OCI-LY1 (cell line): ENCODE results near the gene RNF11.
A peak's percentile ranks its signal among the peaks of the same experiment; 100 is the strongest.

Experiments
- H2AFZ ChIP-seq: fragments of 200-600 bp; sonication (generic), shearing (Covaris generic); 2 replicates; pipeline ENCODE4 v1.6.0; 2014; ENCODE audit warnings: antibody characterized with exemption, mild to moderate bottlenecking, low read length
- H3F3A ChIP-seq: fragments of 200-600 bp; sonication (generic), shearing (Covaris generic); 2 replicates; pipeline ENCODE4 v1.6.0; 2014; ENCODE audit warnings: mild to moderate bottlenecking, antibody characterized with exemption, low read length, moderate library complexity; ENCODE audit not compliant: insufficient read depth
- H3K27ac ChIP-seq: fragments of 200-600 bp; sonication (generic); 2 replicates; pipeline ENCODE4 v1.5.1; 2014; ENCODE audit warnings: low read length, mixed run types, mild to moderate bottlenecking, low read depth; ENCODE audit not compliant: poor library complexity, severe bottlenecking
- H3K27me3 ChIP-seq: fragments of 200-600 bp; sonication (generic); 2 replicates; pipeline ENCODE4 v1.6.0; 2014; ENCODE audit warnings: antibody characterized with exemption, mild to moderate bottlenecking, low read length, moderate library complexity; ENCODE audit not compliant: insufficient read depth
- H3K36me3 ChIP-seq: fragments of 200-600 bp; sonication (generic); 2 replicates; pipeline ENCODE4 v1.6.1; 2014; ENCODE audit warnings: mild to moderate bottlenecking, antibody characterized with exemption, low read length, moderate library complexity, mixed read lengths; ENCODE audit not compliant: insufficient read depth
- H3K4me1 ChIP-seq: fragments of 200-600 bp; sonication (generic); 2 replicates; pipeline ENCODE4 v1.5.1; 2014; ENCODE audit warnings: mild to moderate bottlenecking, low read length, moderate library complexity; ENCODE audit not compliant: insufficient read depth, severe bottlenecking
- H3K4me2 ChIP-seq: fragments of 200-600 bp; sonication (generic), shearing (Covaris generic); 2 replicates; pipeline ENCODE4 v1.6.1; 2014; ENCODE audit warnings: low read length
- H3K4me3 ChIP-seq: fragments of 200-600 bp; sonication (generic); 2 replicates; pipeline ENCODE4 v1.5.1; 2014; ENCODE audit warnings: low read length, low read depth, mild to moderate bottlenecking, mixed read lengths; ENCODE audit not compliant: poor library complexity, severe bottlenecking
- H3K79me2 ChIP-seq: fragments of 200-600 bp; shearing (Covaris generic); 2 replicates; pipeline ENCODE4 v1.6.1; 2016; ENCODE audit warnings: mixed run types, low read length, mixed read lengths; ENCODE audit not compliant: insufficient read depth
- H3K9ac ChIP-seq: fragments of 200-600 bp; sonication (generic), shearing (Covaris generic); 2 replicates; pipeline ENCODE4 v1.6.1; 2014; ENCODE audit warnings: mild to moderate bottlenecking, low read length, mixed read lengths
- H3K9me2 ChIP-seq: fragments of 200-600 bp; sonication (generic), shearing (Covaris generic); 2 replicates; pipeline ENCODE4 v1.6.1; 2014; ENCODE audit warnings: low read depth, mild to moderate bottlenecking, low read length, mixed read lengths
- H3K9me3 ChIP-seq: fragments of 200-600 bp; shearing (Covaris generic); 2 replicates; pipeline ENCODE4 v1.6.1; 2014; ENCODE audit warnings: low read length, mixed read lengths
- H4K20me1 ChIP-seq: fragments of 200-600 bp; sonication (generic), shearing (Covaris generic); 2 replicates; pipeline ENCODE4 v1.6.0; 2016; ENCODE audit warnings: mild to moderate bottlenecking, low read length; ENCODE audit not compliant: insufficient read depth
- EZH2 ChIP-seq: fragments of 200-600 bp; sonication (generic), shearing (Covaris generic); IDR thresholded peaks from 2 replicates; pipeline ENCODE4 v1.8.0; 2017; ENCODE audit warnings: borderline replicate concordance, mixed run types, mild to moderate bottlenecking, antibody characterized with exemption, low read length, moderate library complexity, mixed read lengths
- TF ChIP-seq, protein P1 (sequence below): fragments of 200-600 bp; sonication (generic), shearing (Covaris generic); IDR thresholded peaks from 2 replicates; pipeline ENCODE4 v1.5.1; 2017; ENCODE audit warnings: mild to moderate bottlenecking, antibody characterized with exemption, low read length, moderate library complexity, mixed read lengths

The RNF11 gene

DNA sequence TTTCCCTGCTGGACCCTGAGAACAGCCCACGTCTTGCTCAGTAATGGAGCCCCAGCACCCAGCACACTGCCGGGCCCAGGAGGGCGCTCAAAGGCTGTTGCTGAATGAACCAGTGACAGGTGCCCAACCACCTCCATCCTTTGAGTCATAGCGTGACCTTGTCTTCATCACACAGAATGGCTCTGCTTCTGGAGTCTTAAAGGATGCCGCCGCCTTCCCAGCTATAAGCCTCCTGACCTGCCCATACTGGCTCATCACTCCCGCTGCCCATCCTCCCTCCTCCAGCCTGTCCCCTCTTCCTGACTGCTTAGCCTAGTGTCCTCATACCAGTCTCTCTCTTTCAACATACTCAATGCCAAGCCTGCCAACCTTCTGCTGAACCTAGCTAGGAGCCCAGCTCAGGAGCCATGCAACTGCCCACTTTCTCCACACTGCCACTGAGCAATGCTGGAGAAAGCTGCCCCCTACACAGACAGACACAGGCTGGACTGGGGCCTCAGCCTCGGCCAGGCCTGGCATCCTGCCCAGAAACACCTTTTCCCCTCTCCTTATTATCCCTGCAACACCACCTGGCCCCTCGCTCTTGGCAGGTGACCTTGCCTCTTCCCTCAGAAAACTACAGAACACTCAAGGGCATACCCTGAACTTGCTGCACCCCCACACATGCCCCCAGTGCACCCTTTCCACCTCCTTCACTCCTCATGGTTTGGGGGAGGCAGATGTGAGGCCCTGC is 80.2 kb downstream of the RNF11 start:
- Histone ChIP-seq H3K79me2 (no peaks in the 10 kb centered on the region), H2AFZ (no peak overlapping the region), H3K36me3 (no peaks in the 10 kb centered on the region), H3K27me3 (no peaks in the 10 kb centered on the region), H3K9me2 (no peaks in the 10 kb centered on the region), H3K9me3 (no peaks in the 10 kb centered on the region), H3F3A (no peaks in the 10 kb centered on the region), H3K9ac (no peak overlapping the region), H3K4me3 (no peak overlapping the region), H3K4me1 (no peaks in the 10 kb centered on the region), H3K27ac (no peak overlapping the region), H4K20me1 (no peaks in the 10 kb centered on the region), H3K4me2 (no peak overlapping the region)
- TF ChIP-seq, protein P1, sequence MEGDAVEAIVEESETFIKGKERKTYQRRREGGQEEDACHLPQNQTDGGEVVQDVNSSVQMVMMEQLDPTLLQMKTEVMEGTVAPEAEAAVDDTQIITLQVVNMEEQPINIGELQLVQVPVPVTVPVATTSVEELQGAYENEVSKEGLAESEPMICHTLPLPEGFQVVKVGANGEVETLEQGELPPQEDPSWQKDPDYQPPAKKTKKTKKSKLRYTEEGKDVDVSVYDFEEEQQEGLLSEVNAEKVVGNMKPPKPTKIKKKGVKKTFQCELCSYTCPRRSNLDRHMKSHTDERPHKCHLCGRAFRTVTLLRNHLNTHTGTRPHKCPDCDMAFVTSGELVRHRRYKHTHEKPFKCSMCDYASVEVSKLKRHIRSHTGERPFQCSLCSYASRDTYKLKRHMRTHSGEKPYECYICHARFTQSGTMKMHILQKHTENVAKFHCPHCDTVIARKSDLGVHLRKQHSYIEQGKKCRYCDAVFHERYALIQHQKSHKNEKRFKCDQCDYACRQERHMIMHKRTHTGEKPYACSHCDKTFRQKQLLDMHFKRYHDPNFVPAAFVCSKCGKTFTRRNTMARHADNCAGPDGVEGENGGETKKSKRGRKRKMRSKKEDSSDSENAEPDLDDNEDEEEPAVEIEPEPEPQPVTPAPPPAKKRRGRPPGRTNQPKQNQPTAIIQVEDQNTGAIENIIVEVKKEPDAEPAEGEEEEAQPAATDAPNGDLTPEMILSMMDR, result peak; percentile 19; the same call in 1 of the 2 replicates
- TF ChIP-seq EZH2, result no peak

DNA sequence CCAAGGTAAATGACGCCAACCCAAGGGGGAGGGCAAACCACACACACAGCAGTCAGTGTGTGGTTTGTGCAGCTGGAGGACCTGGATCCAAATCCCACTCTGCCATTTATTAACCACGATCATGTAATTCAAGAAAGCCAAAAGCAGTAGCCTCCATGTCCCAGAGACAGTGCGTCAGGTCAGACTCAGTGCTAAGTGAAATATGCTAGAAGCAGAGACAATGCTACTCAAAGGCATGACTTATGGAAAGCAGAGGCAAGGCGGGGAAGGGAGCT is 80.7 kb downstream of the RNF11 start:
- Histone ChIP-seq H3K9me3 (no peaks in the 10 kb centered on the region), H3F3A (no peaks in the 10 kb centered on the region), H3K79me2 (no peaks in the 10 kb centered on the region), H4K20me1 (no peaks in the 10 kb centered on the region), H3K27ac (no peak overlapping the region), H3K9ac (no peak overlapping the region), H3K4me1 (no peaks in the 10 kb centered on the region), H3K4me2 (no peak overlapping the region), H2AFZ (no peak overlapping the region), H3K9me2 (no peaks in the 10 kb centered on the region), H3K27me3 (no peaks in the 10 kb centered on the region), H3K36me3 (no peaks in the 10 kb centered on the region), H3K4me3 (no peak overlapping the region)
- TF ChIP-seq, protein P1, result no peak
- TF ChIP-seq EZH2, result no peak

DNA sequence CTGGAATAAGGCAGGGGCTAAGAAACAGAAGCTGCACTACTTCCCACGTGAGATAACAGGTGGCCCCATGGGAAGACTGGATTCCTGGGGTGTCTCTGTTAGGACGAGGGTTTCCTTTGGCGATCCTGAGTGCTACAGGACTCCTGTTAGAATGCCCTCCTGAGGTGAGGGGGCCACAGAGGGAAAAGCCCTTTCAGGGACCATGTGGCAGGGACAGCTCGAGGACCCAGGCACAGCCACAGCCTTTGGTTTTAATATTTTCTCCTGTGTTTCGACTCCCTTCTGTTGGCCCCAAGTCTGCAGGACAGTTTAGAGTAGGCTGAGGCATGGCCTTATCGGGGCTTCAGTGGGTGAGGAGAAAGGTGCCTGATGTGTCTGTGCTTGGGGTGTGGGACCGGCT is 81.7 kb downstream of the RNF11 start:
- Histone ChIP-seq H4K20me1 (no peaks in the 10 kb centered on the region), H3K4me1 (no peaks in the 10 kb centered on the region), H3K79me2 (no peaks in the 10 kb centered on the region), H3K9ac (no peak overlapping the region), H3K27ac (no peak overlapping the region), H3K36me3 (no peaks in the 10 kb centered on the region), H3K27me3 (no peaks in the 10 kb centered on the region), H2AFZ (no peak overlapping the region), H3K9me3 (no peaks in the 10 kb centered on the region), H3F3A (no peaks in the 10 kb centered on the region), H3K4me3 (no peak overlapping the region), H3K9me2 (no peaks in the 10 kb centered on the region), H3K4me2 (no peak overlapping the region)
- TF ChIP-seq EZH2, result no peak
- TF ChIP-seq, protein P1, result no peak
